Neural cell (in vitro differentiated cells): ENCODE results near the gene IQCK. TPM values are rescaled to one million over a fixed set of nuclear protein-coding genes. Genes with fewer than 3 reads are reported as not detected.

Experiments
- H2AFZ ChIP-seq: fragments of 200-600, 300-800 bp; sonication (generic), shearing (Covaris generic); 2 replicates; pipeline ENCODE4 v1.6.0; 2014; ENCODE audit warnings: low read depth, mild to moderate bottlenecking, antibody characterized with exemption, low read length, moderate library complexity
- H3F3A ChIP-seq: fragments of 200-600 bp; shearing (Covaris generic); 2 replicates; pipeline ENCODE4 v1.6.1; 2016; ENCODE audit warnings: mild to moderate bottlenecking, moderate library complexity, mixed read lengths, antibody characterized with exemption, low read length; ENCODE audit not compliant: insufficient read depth, poor library complexity, severe bottlenecking
- H3K27ac ChIP-seq: fragments of 200-600, 300-800 bp; sonication (generic), shearing (Covaris generic); 2 replicates; pipeline ENCODE4 v1.5.1; 2014; ENCODE audit warnings: mild to moderate bottlenecking, low read length, moderate library complexity
- H3K27me3 ChIP-seq: fragments of 300-800, 200-600 bp; sonication (generic), shearing (Covaris generic); 2 replicates; pipeline ENCODE4 v1.6.0; 2014; ENCODE audit warnings: mild to moderate bottlenecking, low read depth, low read length, moderate library complexity; ENCODE audit not compliant: insufficient read depth
- H3K36me3 ChIP-seq: fragments of 300-800, 200-600 bp; sonication (generic), shearing (Covaris generic); 2 replicates; pipeline ENCODE4 v1.5.1; 2014; ENCODE audit warnings: mild to moderate bottlenecking, antibody characterized with exemption, low read length, moderate library complexity; ENCODE audit not compliant: insufficient read depth
- H3K4me2 ChIP-seq: fragments of 300-800, 200-600 bp; sonication (generic), shearing (Covaris generic); 2 replicates; pipeline ENCODE4 v1.6.0; 2014; ENCODE audit warnings: mild to moderate bottlenecking, low read length
- H3K4me3 ChIP-seq: fragments of 300-800, 200-600 bp; sonication (generic), shearing (Covaris generic); 2 replicates; pipeline ENCODE4 v1.5.1; 2014; ENCODE audit warnings: mild to moderate bottlenecking, low read length, moderate library complexity
- H3K79me2 ChIP-seq: fragments of 200-600 bp; shearing (Covaris generic); replicated peaks from 2 replicates; pipeline ENCODE4 v1.6.0; 2014; ENCODE audit warnings: mild to moderate bottlenecking, low read length, moderate library complexity; ENCODE audit not compliant: insufficient read depth
- H3K9ac ChIP-seq: fragments of 300-800, 200-600 bp; sonication (generic), shearing (Covaris generic); 2 replicates; pipeline ENCODE4 v1.6.1; 2016; ENCODE audit warnings: mild to moderate bottlenecking, low read length, mixed read lengths
- H3K9me2 ChIP-seq: fragments of 200-600 bp; shearing (Covaris generic); 2 replicates; pipeline ENCODE4 v1.6.1; 2016; ENCODE audit warnings: mild to moderate bottlenecking, low read length, mixed read lengths; ENCODE audit not compliant: insufficient read depth
- H3K9me3 ChIP-seq: fragments of 200-600, 300-800 bp; sonication (generic), shearing (Covaris generic); 2 replicates; pipeline ENCODE4 v1.6.1; 2016; ENCODE audit warnings: mild to moderate bottlenecking, mixed run types, low read length, moderate library complexity, mixed read lengths
- H4K20me1 ChIP-seq: fragments of 200-600 bp; shearing (Covaris generic); 2 replicates; pipeline ENCODE4 v1.6.1; 2016; ENCODE audit warnings: mild to moderate bottlenecking, mixed run types; ENCODE audit not compliant: insufficient read depth
- CTCF ChIP-seq: fragments of 450-650 bp; IDR thresholded peaks from 2 replicates; pipeline ENCODE4 v1.5.1; 2014; ENCODE audit warnings: antibody characterized with exemption, mild to moderate bottlenecking, moderate library complexity; ENCODE audit not compliant: poor library complexity, severe bottlenecking
- EP300 ChIP-seq: fragments of 450-650 bp; conservative IDR thresholded peaks from 2 replicates; pipeline ENCODE4 v1.6.1; 2014; ENCODE audit warnings: antibody characterized with exemption, mild to moderate bottlenecking, moderate library complexity; ENCODE audit not compliant: poor library complexity, severe bottlenecking
- EZH2 ChIP-seq: fragments of 200-600, 300-800 bp; shearing (Covaris generic), sonication (generic); IDR thresholded peaks from 2 replicates; pipeline ENCODE4 v1.6.1; 2014; ENCODE audit warnings: antibody characterized with exemption, low read length, borderline replicate concordance, mild to moderate bottlenecking; ENCODE audit not compliant: insufficient read depth, poor library complexity, severe bottlenecking
- POLR2AphosphoS5 ChIP-seq: IDR thresholded peaks from 2 replicates; pipeline ENCODE4 v1.6.1; 2012
- RAD21 ChIP-seq: fragments of 450-650 bp; conservative IDR thresholded peaks from 2 replicates; pipeline ENCODE4 v1.6.1; 2014; ENCODE audit warnings: antibody characterized with exemption, mild to moderate bottlenecking, moderate library complexity
- REST ChIP-seq: IDR thresholded peaks from 2 replicates; pipeline ENCODE4 v1.6.1; 2012; ENCODE audit warnings: borderline replicate concordance
- SMC3 ChIP-seq: fragments of 450-650 bp; conservative IDR thresholded peaks from 2 replicates; pipeline ENCODE4 v1.6.1; 2014; ENCODE audit warnings: antibody characterized with exemption, mild to moderate bottlenecking, moderate library complexity; ENCODE audit not compliant: poor library complexity
- TAF1 ChIP-seq: IDR thresholded peaks from 2 replicates; pipeline ENCODE4 v1.6.1; 2012; ENCODE audit warnings: low read depth
- polyA plus RNA-seq: library from polyadenylated mRNA; depleted of rRNA; stranded (reverse); fragments of >200 nt; gene quantifications from 2 replicates; pipeline ENCODE4 v1.2.3, GENCODE V29; 2014

Gene IQCK
- polyA plus RNA-seq, 1 donor from 2014 or later, result 10.2 TPM

- Histone ChIP-seq H3K4me2 (no peak overlapping the region), H3K79me2 (peaks cover 6% of the 10 kb centered on the region)
These were observed 9.5 kb upstream of the IQCK start for GRCh38 chr16:19708296-19709205.

GRCh38 chr16:19709381-19710136, 8.5 kb upstream of the IQCK start:
- H3K36me3 ChIP-seq, result peaks cover 5% of the 10 kb centered on the region
- H3K4me3 ChIP-seq, result no peak overlapping the region
- no peak overlapping the region for H3K9ac ChIP-seq
- H3K79me2 ChIP-seq, result peaks cover 10% of the 10 kb centered on the region
- no peak overlapping the region for H2AFZ ChIP-seq
- no peak overlapping the region for H3K27ac ChIP-seq
- no peak for TF ChIP-seq CTCF
- H3K27me3 ChIP-seq, result no peaks in the 10 kb centered on the region
- H3K9me3 ChIP-seq, result no peaks in the 10 kb centered on the region
- H4K20me1 ChIP-seq, result no peaks in the 10 kb centered on the region
- H3F3A ChIP-seq, result no peaks in the 10 kb centered on the region
- no peaks in the 10 kb centered on the region for H3K9me2 ChIP-seq
- no peak overlapping the region for H3K4me2 ChIP-seq

More at GRCh38 chr16:19708296-19709205, 9.5 kb upstream of the IQCK start:
- Histone ChIP-seq H3K9me3 (no peaks in the 10 kb centered on the region), H3K4me3 (no peak overlapping the region), H4K20me1 (no peaks in the 10 kb centered on the region), H2AFZ (no peak overlapping the region), H3K9me2 (no peaks in the 10 kb centered on the region), H3K9ac (no peak overlapping the region), H3K36me3 (peaks cover 7% of the 10 kb centered on the region), H3K27ac (no peak overlapping the region), H3F3A (no peaks in the 10 kb centered on the region), H3K27me3 (no peaks in the 10 kb centered on the region)
- TF ChIP-seq REST (no peak), POLR2AphosphoS5 (no peak)

- Histone ChIP-seq H3K9me3 (no peaks in the 10 kb centered on the region), H3K79me2 (peaks cover 10% of the 10 kb centered on the region), H4K20me1 (no peaks in the 10 kb centered on the region), H2AFZ (no peak overlapping the region), H3K36me3 (no peaks in the 10 kb centered on the region), H3K9ac (no peak overlapping the region), H3K4me2 (no peak overlapping the region), H3F3A (no peaks in the 10 kb centered on the region), H3K27ac (no peak overlapping the region), H3K4me3 (no peak overlapping the region), H3K9me2 (no peaks in the 10 kb centered on the region), H3K27me3 (no peaks in the 10 kb centered on the region)
- no peak for TF ChIP-seq EZH2
- no peak for TF ChIP-seq EP300
- TF ChIP-seq TAF1, result no peak
- no peak for TF ChIP-seq SMC3
- no peak for TF ChIP-seq RAD21
These were observed 7.7 kb upstream of the IQCK start for GRCh38 chr16:19710191-19710908.
